GM12892 (cell line): Measurements from ENCODE around the gene C3orf22.

Experiments
- POLR2A ChIP-seq: IDR thresholded peaks from 2 replicates; pipeline ENCODE4 v1.6.1; 2011; ENCODE audit warnings: low read depth, low read length, control low read depth
- TAF1 ChIP-seq: IDR thresholded peaks from 2 replicates; pipeline ENCODE4 v1.6.1; 2011; ENCODE audit warnings: low read depth, mild to moderate bottlenecking, control low read depth, low read length, borderline replicate concordance

DNA sequence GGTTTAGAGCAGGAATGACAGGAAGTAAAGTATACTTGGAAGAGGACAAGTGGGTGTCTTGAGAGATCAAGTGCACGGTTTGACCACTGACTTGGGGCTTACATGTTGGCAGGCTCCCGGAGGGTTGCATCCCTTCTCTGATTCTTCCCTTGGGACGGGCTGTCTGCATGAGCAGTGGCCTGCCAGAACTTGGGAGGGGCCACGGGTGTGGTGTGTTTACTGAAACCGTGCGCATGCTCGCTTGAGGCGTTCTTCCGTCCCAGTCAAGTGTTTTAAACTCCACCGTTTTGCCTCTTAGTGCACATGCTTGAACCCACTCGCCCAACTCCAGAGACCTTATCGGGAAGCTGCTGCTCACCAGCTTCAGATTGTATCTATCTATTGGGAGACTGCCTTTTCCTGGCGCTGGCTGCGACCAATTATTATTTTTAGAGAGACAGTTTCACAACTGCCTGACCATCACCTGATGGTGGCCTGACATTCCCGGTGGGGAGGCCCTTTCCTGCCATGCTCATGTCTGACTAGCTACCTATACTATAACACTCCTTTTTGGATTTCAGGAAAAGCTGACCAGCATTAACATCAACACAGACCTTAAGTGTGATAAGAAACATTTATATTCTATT lies 14.9 kb upstream of the C3orf22 start:
- no peak for TF ChIP-seq POLR2A
- TF ChIP-seq TAF1: no peak
